HG03354 (cell line): ENCODE results near the gene PDGFRB.

Experiments used
- ATAC-seq: cut with Tn5 transposase; IDR thresholded peaks from one replicate; pipeline ENCODE4 v1.9.1; 2021; ENCODE audit warnings: mild to moderate bottlenecking; ENCODE audit not compliant: unreplicated experiment, poor library complexity, severe bottlenecking

The PDGFRB gene

DNA sequence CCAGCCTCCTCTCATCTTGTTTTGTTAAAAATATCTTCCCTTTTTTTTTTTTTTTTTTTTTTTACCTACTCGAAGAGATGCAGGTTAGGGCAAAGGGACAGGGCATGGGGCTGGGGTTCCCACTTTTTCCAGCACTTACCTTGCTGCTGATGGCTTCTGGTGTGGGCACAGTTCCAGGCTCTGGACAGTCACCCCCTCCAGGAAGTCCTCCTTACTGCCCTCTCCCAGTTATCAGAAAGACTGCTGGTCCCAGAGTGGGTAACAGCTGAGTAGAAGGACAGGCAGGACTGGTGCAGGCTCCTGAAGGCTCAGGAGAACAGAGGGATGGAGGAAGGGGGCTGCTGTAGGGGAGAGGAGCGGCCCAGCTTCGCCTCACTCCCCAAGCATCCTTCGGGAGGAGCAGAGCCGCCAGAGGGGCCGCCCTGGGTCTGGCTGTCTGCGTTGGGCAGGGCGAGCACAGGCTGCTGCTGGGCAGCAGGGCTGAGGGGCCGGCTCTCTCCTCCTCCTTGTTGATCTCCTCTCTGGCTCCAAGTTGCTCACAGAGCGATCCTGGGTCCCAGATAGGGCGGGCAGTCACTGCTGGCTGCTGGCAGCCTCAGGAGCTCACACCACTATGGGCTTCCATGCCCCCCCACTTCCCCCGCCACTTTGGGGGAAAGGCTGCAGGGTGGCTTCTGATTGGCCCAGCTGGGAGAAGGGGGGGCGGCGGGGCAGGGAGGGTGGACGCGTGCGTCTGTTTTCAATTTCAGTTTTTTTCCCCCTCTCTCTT, at the start of gene PDGFRB:
Gene PDGFRB (minus strand): TSS at position 588 of the 769 bp plus-strand sequence. CDS start 18,798 bp downstream, outside the sequence.
- ATAC-seq = peak; percentile 68

DNA sequence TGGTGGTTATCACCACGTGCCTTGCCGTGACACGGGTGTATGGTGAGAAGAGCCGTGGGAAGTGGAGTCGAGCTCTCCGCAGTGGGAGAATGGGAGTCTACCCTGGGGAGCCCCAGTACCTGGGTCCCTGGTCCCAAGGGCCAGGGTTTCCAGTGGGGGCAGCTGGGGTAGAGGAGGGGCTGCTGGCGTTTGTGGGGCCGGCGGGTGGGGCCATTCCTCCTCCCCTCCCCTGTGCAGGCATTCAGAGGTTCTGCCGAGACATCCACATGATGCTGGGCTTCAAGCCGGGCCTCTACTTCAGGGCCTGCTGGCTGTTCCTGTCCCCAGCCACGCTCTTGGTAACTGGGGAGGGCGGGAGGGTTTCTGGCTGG, 48.9 kb upstream of the PDGFRB start:
- no peak for ATAC-seq

DNA sequence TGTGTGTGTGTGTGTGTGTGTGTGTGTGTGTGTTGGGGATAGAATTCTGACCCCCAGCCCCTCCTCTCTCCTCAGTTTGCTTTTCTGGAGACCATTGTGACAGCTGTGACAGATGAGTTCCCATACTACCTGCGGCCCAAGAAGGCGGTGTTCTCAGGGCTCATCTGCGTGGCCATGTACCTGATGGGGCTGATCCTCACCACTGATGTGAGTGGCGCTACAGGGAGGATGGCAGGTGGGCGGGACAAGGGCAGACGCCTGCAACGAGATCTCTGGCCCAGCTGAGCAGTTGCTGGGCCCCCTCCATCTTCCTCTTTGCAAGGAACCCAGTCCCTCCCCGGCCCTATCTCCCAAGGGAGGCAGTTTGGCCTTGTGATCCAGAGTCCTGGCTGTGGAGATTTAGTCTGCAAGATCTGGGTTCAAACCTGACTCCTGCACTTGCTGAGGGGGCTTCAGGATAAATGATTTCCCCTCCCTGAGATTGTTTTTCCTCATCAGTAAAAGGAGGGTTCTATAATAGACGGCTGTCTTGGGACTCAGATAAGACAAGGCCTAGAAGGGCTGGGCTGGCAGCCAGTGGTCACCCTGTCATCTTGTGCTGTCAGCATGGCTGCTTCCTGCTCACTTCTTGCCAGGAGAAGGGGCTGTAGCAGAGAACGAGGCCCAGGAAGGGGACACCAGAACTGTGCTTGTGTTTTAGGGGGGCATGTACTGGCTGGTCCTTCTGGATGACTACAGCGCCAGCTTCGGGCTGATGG, 48.4 kb upstream of the PDGFRB start:
- ATAC-seq = no peak

DNA sequence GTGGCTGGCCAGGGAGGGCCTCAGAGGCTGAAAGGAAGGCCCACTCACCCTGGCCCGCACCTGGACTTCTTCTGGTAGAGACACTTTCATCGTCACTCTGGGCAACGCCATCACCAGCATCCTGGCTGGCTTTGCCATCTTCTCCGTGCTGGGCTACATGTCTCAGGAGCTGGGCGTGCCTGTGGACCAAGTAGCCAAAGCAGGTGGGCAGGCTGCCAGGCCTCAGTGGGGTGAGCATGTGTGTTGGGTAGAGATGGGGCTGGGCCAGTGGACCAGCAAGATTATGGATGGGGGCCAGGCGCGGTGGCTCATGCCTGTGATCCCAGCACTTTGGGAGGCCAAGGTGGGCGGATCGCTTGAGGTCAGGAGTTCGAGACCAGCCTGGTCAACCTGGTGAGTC, 46.9 kb upstream of the PDGFRB start:
- ATAC-seq = no peak

DNA sequence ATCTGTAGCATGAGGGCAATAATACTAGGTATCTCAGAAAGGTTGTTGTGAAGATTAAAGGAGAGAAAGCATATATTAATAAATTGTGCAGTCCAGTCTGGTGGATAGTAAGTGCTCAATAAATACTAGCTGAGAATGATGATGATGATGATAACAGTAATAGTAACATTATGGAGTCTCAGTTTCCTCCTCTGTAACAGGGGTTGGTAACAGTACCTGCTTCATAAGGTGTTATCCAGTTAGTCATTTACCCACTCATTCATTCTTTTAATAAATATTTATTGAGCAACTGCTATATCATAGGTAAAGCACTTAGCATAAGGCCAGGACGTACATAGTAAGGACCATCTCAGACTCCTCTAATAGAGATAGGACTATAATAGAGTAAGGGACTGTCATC, 41.8 kb upstream of the PDGFRB start:
- ATAC-seq = no peak

DNA sequence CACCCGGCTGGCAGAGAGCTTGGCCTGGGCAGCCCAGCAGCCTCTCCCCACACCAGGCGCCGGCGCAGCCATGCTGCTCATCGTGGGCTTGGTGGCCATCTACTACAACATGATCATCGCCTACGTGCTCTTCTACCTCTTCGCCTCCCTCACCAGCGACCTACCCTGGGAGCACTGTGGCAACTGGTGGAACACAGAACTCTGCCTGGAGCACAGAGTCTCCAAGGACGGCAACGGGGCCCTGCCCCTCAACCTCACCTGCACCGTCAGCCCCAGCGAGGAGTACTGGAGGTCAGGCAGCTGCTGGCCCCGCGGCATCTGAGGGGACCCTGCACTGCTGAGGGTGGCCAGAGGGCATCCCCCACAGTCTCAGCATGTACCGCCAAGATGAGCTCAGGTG, 41.3 kb upstream of the PDGFRB start:
- no peak for ATAC-seq

DNA sequence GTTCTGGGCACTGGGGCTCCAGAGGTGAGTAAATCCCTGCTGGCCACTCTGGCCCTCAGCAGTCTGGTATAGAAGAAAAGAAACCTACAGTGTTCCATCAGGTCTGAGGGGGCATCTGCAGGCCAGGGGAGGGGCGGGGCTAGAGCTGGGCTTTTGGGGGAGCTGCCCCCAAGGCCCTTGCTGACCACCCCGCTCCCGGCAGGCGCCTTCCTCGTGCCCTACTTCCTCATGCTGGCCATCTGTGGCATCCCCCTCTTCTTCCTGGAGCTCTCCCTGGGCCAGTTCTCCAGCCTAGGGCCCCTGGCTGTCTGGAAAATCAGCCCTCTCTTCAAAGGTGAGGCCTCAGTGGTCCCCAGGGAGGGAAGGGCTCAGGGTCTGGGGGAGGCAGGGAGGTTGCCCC, 40.9 kb upstream of the PDGFRB start:
- no peak for ATAC-seq

DNA sequence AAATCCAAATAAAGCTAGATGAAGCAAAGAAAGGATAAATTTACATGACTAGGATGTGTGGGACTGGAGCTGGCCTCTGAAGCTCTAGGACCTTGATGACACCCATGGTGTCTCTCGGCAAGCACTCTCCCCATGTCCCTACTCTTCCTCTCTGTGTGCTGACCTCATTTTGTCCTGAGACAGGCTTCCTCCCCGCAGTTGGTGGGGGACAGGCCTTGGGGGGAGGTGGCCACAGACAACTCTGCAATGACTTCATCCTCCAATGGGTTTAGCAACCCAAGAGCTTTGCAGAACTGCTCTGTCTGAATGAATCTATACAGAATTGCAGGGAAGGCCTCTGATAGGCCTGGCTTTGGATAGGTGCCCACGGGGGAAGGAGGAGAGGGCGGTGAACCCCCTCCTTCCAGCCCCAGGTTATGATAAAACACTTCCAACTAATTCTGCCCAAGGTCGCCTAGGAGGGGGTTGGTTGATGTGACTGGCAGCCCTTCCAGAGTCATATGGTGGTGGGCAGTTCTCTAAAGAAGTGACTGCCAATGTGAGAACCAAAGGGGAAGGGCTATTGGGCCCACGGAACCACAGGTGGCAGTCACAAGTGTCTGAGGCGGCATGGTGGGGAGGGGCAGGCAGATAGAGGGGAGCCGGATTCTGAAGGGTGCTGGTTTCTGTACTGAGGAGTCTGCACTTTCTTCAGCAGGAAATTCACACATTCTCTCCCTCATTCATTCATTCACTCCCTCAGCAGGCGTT, 40.3 kb upstream of the PDGFRB start:
- ATAC-seq = no peak

DNA sequence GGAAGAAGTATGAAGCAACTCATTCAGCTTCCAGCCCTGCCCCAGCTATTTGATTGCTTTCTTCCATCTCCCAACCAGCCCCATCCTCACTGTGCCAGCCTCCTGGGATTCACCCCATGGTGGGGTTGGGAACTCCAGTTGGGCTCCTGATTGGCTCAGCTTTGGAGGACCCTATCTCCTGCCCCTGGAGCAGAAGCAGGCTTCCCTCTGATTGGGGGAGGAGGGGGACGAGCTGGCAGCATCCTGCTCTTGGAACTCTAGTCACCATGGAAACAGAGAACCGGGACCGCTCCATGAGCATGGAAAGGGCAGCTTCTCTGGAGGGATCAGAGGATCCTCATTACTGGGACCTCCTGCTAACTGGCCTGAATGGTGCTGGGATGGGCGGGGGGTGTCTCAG, 36.8 kb upstream of the PDGFRB start:
- no peak for ATAC-seq

DNA sequence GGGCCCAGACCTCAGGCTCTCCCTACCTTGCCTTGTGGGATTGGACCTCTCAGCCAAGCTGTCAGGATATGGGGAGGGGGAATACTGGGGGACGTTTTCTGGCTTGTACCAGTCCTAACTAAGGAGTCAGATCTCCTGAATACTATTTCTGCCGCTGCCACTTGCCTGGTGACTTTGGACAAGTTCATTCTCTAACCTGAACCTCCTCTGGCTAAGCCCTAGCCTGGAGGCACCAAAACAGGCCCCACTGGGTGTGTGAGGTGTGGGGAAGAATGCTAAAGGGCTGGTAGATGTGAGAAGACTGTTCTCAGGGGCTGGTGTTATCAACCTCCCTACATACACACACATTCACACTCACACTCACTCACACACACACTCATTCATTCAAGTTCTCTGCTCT, 35.3 kb upstream of the PDGFRB start:
- ATAC-seq = no peak

DNA sequence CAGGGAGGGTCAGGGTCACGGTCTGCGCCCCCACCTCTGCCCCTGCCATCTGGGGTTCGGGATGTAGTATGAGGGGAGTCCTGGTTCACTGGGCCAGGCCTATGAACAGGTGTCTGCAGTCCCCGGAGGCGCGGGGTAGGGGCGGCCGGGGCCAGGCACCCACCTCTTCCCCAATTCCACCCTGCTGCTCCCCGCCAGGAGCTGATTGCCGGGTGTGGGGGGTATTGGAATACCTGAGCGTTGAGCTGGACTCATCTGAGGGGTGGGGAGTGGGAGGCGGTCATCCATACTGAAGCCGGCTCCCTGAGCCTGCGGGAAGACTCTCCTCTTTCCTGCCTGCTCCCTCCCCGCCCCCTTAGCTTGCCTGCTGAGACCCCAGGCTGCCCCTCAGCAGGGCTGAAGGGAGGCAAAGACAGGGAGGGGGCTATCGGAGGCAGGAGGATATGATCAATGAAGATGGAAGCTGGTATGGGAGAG, 34.9 kb upstream of the PDGFRB start:
- ATAC-seq = no peak

DNA sequence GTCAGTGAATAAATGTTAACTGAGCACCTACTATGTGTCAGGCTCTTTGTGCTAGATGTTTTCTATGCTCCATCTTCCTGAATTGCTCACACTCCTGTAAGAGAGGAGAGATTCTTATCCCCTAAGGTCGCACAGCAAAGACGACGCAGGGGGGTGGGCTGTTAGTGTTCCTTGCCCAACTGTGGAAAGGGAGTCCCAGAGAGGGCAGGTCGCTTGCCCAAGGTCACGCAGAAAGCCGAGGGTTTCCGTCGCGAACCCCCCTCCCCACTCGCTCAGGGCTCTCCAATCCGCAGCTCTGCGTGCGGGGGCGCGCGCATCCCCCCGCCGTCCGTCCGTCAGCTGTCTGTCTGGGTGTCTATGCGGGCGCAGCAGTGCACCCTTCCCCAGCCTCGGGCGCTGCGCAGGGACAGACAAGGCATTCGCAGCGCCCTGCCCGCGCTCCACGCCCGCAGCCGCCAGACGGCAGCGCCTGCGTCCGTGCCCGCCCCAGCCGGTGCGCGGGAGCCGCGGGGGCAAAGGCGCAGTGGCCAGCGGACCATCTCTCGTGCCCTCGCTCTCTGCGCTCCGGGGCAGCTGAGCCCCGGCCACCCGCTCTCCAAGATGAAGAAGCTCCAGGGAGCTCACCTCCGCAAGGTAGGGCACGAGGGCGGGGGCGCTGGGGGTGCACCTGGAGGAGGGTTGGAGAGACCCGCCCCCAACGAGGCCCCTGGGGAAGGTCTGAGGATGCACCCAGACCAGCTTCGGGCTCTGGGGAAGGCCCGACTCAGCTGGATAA, 34.3 kb upstream of the PDGFRB start, which contains the start of gene SLC6A7:
Gene SLC6A7 (plus strand): TSS at position 335 of the 775 bp plus-strand sequence. CDS start 266 bp downstream, at position 601.
- no peak for ATAC-seq

DNA sequence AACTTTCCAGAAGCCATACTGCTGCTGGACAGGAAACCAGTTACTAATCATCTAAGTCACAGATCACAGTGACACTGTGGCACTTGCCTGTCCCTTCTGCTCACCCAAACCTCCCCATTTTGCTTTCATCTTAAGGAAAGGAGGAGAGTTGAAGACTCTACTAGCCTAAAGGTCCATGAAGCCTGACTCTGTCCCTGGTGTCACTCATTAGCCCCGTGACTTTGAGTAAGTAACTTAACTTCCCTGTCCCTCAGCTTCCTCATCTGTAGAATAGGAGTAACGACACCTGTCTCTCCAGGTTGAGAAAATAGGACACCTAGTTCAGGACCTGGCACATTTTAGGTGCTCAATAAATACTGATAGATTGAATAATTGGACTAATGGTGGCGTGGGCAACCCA, 33.7 kb upstream of the PDGFRB start:
- no peak for ATAC-seq

DNA sequence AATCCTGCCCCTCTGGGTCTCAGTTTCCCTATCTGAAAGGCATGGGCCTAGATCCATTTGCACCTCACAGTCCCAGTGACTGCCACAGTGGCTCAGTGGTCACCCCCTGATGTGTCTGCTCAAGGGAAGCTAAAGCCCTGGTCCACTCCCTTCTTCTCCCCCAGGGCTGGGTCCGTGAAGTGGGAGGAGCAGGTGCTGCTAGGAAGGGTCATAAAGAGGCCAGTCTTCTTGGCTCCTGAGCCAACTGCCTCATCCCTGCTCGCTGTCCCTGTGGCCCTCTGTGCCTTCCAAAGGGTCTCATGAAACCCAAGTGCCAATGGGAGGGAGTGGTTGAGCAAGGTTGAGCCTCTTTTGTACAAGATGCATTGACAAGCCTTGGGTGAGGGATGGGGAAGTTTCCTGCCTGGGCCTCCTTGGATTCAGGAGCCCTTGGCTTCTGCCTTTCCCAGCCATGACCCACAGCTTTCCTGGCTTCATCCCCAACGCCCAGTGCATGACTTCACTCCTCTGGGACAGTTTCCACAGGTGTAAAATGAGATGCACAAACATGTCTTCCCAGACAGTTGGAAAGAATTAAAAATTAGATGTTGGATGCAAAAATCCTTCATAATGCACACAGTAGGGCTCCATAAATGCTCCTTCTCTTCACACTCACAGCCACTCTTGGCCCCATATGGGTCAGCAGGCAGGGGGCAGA, 32.6 kb upstream of the PDGFRB start:
- ATAC-seq = no peak

DNA sequence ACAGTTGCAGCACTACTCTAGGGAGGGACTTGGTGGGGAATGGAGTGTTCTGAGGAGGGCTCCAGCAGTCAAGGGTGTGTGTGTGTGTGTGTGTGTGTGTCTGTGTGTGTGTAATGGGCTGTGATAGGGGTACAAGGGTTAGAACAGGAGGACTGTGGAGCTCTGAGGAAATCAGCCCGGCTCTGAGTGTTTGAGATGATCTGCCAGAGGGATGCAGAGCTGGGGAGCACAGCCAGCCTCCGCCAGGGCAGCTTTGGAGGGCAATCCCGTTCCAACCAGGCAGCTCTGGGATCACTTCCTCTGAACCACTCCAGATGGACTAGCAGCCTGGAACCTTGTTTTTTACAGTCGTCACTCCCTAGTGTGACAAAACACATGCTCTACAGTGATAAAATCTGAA, 31.3 kb upstream of the PDGFRB start:
- ATAC-seq = no peak

DNA sequence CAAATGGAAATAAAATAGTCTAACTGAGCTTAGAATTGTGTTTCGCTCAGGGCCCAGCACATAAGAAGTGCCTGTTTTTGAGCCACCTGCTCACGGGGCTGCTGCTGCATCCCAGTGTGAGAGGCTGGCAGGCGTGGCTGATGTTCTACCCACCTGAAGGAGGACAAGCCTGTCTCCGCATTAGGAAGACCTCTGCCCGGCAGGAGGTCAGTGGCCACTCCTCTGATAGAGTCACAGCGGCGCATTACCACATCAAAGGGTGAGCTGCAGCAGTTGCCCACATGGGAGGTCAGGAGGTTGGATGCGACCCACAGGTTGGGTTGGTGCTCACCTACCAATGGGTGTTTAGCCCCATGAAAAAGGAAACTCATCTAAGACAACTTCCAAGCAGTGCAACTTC, 30.5 kb upstream of the PDGFRB start:
- ATAC-seq = no peak

DNA sequence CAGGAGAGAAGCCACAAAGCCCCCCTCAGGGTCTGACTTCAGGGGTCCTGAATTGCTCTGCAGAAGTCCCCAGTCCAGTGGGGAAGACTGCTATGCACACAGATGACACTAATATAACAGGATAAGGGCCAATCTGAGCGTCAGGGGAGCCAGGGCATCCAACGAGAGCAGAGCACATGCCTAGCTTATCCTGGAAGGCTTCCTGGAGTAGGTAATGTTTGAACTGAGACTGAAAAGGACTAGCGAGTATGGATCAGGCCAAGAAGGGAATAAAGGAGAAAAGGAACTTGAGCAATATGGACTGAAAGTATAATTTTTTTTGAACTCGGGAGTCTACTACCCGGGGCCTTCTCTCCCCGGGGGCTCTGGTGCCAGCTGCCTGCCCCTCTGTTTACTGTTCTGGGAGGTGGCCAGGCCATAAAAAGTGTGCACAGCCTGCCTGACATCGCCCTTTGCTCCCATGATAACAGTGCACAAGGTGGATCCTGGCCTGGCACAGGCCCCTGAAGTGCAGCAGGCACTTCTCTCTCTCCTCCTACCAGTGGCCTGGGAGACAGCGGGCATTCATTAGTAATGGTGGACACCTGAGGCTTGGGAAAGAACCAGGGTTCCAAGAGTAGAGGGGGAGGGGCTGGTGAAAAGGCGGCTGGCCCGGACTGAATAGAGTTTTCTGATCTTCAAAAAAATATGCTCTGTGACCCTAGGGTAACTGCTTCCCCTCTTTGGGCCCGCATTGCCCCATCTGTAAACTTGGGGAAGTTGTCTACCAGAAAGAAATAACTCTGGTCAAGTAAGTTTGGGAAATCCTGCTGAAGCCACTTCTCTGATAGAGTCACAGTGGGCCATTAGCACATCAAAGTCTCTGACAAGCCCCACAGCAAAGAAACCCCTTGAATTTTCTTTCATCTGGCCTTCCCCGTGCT, 29.6 kb upstream of the PDGFRB start:
- no peak for ATAC-seq

DNA sequence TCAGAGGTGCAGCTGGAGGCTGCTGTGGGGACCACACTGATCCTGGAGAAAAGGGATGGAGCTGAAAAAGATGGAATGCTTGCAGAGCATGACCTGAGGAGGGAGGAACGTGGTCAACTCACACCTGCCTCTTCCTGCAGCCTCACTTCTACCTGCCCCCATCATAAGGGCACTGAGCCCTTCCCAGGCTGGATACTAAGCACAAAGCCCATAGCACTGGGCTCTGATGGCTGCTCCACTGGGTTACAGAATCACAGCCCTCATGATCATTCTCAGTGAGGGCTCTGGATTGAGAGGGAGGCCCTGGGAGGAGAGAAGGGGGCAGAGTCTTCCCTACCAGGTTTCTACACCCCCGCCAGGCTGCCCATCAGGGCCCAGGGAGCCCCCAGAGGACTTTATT, 28.4 kb upstream of the PDGFRB start:
- ATAC-seq = no peak
